Anterior cingulate cortex (tissue), 58 donors: Measurements from ENCODE around the gene OSBPL10.
A peak's percentile ranks its signal among the peaks of the same experiment; 100 is the strongest.

Source experiments
- DNase-seq, 58 donors: peaks; one replicate each; lab custom pipeline; 2025; lab: John Stamatoyannopoulos, UW

The OSBPL10 gene

GRCh38 chr3:31959951-31960792 is 20.9 kb downstream of the OSBPL10 start:
- DNase-seq: peak in 1 of 58 donors; percentile 2

DNA sequence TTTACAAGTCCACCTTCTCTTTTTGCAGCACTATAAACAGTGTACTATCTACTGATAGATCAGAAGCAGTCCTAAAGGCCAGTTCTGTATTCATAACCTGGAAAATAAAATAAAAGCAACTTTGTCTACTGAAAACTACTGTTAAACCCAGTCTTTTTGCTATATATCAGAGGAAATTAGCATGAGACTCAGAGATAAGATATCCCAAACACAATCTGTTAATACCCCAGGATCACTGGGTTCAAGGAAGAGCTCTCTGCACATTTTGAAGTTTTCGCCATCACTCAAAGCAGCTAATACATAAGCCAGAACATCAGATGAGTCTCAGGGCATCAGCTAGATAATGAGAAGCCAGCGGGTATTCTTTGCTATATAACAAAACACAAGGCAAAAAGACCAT is 21.8 kb downstream of the OSBPL10 start:
- DNase-seq: no peak

DNA sequence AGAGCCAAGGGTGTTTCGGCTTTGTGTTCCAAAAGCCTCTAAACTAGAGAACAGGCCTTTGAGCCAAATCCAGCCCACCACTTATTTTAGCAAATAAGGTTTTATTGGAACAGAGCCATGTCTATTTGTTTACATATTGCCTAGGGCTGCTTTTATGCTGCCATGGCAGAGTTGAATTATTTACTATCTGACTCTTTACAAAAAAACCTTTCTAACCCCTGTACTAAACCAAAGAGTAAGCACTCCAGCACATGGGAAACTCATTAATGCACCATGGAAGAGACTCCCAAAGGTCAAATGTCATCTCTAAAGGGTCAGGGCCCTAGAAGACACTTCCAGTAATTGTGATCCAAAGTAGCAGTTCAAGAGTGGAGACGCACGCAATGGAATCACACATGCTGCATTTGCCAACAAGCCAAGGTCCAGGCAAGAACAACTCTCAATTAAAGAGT is 22.3 kb downstream of the OSBPL10 start:
- DNase-seq: no peak

- DNase-seq: no peak
These were observed 24.0 kb downstream of the OSBPL10 start for GRCh38 chr3:31957106-31957505.

- no peak for DNase-seq
These were observed 25.5 kb downstream of the OSBPL10 start for GRCh38 chr3:31955581-31955980.

DNA sequence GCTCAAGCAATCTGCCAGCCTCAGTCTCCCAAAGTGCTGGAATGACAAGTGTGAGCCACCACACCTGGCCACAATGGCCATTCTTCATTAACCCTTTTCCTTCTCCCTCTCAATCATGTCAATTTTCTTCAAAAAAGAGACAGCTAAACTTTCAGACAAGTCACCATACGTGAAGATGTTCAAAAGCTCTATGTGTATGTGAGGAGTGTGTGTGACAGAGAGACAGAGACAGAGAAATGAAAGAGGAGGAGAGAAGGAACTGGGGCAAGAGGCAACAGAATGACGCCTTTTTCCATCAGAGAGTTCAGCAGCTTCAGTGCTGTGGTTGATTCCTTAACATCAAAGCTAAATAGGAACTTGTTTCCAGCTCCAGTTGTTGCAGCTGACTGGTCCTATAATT is 27.4 kb downstream of the OSBPL10 start:
- no peak for DNase-seq

DNA sequence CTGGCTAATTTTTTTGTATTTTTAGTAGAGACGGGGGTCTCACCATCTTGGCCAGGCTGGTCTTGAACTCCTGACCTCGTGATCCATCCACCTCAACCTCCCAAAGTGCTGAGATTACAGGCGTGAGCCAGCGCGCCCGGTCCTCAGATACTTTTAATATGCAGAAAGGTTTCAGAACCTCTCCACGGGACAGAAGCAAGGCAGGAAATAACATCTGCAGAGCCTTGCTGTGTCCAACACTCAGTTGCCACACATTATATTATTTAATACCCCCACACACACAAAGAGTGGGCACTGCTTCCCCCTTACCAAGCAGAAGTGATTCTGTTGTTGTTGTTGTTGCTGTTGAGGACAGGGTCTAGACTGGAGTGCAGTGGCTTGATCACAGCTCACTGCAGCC is 28.0 kb downstream of the OSBPL10 start:
- DNase-seq: no peak

GRCh38 chr3:31952205-31952604 is 28.9 kb downstream of the OSBPL10 start:
- DNase-seq: no peak

DNA sequence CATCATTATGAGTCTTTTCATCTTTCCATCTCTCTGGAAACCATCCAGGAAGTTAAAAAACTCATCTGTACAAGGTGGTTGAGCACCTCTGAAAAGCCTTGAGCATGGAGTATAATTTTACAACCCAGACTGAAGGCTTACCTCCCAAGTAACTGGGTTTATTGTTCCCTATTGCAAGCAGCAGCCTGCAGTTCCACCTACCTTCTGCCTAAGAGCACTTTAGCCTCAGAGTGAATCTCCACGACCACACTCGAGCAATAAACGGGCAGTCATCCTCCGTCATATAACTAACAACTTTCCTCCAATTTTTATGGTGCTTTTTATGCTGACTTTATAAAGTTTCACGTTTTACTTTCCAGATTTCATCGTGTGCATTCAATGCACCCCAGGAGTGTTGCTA is 32.8 kb downstream of the OSBPL10 start:
- no peak for DNase-seq

- no peak for DNase-seq
These were observed 33.4 kb downstream of the OSBPL10 start for GRCh38 chr3:31947671-31948091.

DNA sequence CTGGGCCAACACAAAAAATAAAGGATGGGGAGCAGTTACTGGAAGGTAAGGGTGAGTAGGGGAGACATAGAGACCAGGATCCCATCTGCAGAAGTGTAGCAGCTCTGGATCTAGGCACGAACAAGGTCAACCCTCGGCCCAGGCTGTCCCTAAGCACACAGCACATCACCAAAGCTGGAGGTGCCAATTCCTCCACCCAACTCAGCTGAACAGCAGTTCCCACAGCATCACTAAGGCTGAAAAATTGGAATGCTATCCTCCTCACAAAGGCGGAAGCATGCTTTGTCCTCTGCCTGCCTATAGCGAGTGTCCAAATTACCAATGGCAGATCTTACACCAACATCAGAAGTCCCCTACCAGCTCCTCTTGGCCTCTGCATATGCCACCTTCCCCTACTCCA is 33.9 kb downstream of the OSBPL10 start:
- DNase-seq: no peak

- no peak for DNase-seq
These were observed 34.5 kb downstream of the OSBPL10 start for GRCh38 chr3:31946484-31947081.

- DNase-seq: no peak
These were observed 35.4 kb downstream of the OSBPL10 start for GRCh38 chr3:31945738-31946052.

GRCh38 chr3:31943041-31943440 is 38.0 kb downstream of the OSBPL10 start:
- DNase-seq: no peak

GRCh38 chr3:31942446-31942845 is 38.6 kb downstream of the OSBPL10 start:
- no peak for DNase-seq

DNA sequence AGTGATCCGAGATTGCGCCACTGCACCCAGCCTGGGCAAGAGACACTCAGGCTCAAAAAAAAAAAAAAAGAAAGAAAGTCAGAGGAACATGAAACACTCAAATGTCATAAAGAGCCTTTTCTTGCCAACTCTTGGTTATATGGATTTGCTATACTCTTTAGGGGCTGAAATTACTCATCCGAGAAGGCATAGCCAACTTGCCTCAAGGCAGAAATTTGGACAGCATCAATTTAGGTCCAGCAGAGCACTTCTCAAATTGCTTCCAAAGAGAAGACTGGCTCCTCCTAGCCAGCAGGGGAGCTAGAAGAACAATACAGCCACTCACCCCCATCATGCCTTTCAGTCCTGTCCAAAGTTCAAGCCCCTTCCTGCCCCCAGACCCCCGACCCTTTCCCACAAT is 43.8 kb downstream of the OSBPL10 start:
- no peak for DNase-seq

- DNase-seq: no peak
These were observed 44.5 kb downstream of the OSBPL10 start for GRCh38 chr3:31936420-31937060.

DNA sequence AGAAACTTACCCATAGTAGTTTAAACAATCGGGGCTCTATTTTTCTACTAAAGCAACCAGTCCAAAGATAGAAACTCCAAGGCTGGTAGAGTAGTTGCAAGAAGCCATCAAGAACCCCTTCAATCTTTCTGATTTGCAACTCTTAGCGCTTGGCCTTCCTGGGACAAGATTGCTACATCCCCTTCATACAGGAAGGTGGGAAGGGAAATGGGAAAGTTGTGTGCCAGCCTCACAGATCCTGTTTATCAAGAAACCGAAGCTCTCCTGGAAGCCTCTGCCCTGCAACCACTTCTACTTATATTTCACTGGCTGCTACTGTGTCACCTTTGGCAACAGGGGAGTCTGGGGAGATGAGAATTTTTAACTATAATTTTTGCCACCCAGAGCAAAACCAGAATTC is 46.2 kb downstream of the OSBPL10 start:
- DNase-seq: no peak

DNA sequence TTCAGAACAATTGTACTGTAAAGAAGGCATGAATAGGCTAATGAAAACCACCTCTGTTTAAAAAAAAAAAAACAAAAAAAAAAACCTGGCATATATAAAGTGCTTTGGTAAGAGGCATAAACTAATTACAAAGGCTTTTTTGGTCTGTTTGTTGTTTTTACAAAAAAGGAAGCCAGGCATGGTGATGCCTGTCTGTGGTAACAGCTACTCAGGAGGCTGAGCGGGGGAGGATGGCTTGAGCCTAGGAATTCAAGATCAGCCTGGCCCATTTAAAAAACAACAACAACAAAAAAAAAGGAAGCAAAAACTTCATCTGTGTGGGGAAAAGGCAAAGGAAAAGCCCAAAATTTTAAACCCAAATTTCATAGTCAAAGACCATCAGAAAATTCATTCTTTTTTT is 47.0 kb downstream of the OSBPL10 start:
- DNase-seq: no peak

- DNase-seq: no peak
These were observed 48.1 kb downstream of the OSBPL10 start for GRCh38 chr3:31932990-31933389.

DNA sequence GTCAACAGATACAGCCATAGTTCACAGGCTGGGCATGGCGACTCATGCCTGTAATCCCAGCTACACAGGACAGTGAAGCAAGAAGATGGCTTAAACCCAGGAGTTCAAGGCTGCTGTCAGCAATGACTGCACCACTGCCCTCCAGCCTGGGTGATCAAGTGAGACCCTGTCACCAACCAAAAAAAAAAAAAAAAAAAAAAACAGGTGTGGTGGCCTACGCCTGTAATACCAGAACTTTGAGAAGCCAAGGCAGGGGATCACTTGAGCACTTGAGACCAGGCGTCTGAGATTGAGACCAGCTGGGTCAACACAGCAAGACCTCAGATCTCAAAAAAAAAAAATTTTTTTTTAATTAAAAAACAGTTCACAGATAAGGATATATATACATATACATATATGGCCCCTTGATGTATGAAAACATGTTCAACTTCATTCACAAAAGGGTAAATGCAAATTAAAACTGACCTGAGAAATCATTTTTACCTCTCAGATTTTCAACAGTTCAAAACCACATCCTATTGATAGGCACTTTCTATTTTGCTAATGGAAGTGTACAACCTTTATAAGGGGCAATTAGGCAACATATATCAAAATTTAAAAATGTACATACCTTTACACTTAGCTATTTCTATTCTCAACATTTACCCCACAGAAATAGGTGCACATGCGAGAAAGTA is 51.1 kb downstream of the OSBPL10 start:
- no peak for DNase-seq
